T-cell (primary cell): ENCODE data around the gene OR6B3. TPM values are rescaled to one million over a fixed set of nuclear protein-coding genes. Genes with fewer than 3 reads are reported as not detected.

Experiments used
- ATAC-seq, 4 experiments: fragments of 200-7000 bp in 3 of 4; fragments of 150-1000 bp in 1 of 4; cut with Tn5 transposase; replicated peaks in 1 of 4; 1 replicate in 3 of 4; 2 replicates in 1 of 4; pipeline ENCODE4 v1.10.0; 2021; ENCODE audit warnings: moderate library complexity in 3 of 4, mild to moderate bottlenecking in 2 of 4, moderate number of reproducible peaks in 1 of 4
- CTCF ChIA-PET, 2 donors: fragments of 300-600 bp; sonication (Branson Sonifier 250); formaldehyde crosslinking; loops; one replicate each; lab custom pipeline; 2022; ENCODE audit warnings: antibody characterized with exemption in 2 of 2; lab: Charles Lee
- POLR2A ChIA-PET, 2 donors: fragments of 300-600 bp; sonication (Branson Sonifier 250); formaldehyde crosslinking; loops; one replicate each; lab custom pipeline; 2022; ENCODE audit warnings: antibody characterized with exemption in 2 of 2; lab: Charles Lee
- DNase-seq, 35 experiments: peaks; one replicate each; pipeline versions ENCODE4 v3.0.0 to v3.0.0-alpha.2; 2013 to 2023
- H3K27ac ChIP-seq: one replicate; pipeline ENCODE4 v1.5.1; 2013; ENCODE audit warnings: low read length
- H3K27me3 ChIP-seq, 2 experiments: replicated peaks in 1 of 2; 1 replicate in 1 of 2; 2 replicates in 1 of 2; pipeline versions ENCODE4 v1.6.1 to v1.7.0; 2013; ENCODE audit warnings: low read length in 1 of 2, mixed read lengths in 1 of 2; ENCODE audit not compliant: control insufficient read depth in 2 of 2, insufficient read depth in 2 of 2; ENCODE audit errors: extremely low read depth in 1 of 2
- H3K36me3 ChIP-seq, 2 donors: 1 replicate in 1 of 2; 2 replicates in 1 of 2; pipeline versions ENCODE4 v1.6.1 to v1.7.0; 2013; ENCODE audit warnings: low read length in 1 of 2; ENCODE audit not compliant: control insufficient read depth in 2 of 2, insufficient read depth in 1 of 2; ENCODE audit errors: extremely low read depth in 1 of 2
- H3K4me1 ChIP-seq, 2 experiments: 1 replicate in 1 of 2; 2 replicates in 1 of 2; pipeline versions ENCODE4 v1.6.1 to v1.7.0; 2013; ENCODE audit warnings: low read length in 2 of 2, mixed read lengths in 1 of 2; ENCODE audit not compliant: insufficient read depth in 2 of 2, control insufficient read depth in 1 of 2; ENCODE audit errors: extremely low read depth in 1 of 2
- H3K4me3 ChIP-seq, 2 donors: 1 replicate in 1 of 2; 2 replicates in 1 of 2; pipeline versions ENCODE4 v1.5.1 to v1.7.0; 2013; ENCODE audit warnings: mild to moderate bottlenecking in 2 of 2, low read length in 1 of 2, moderate library complexity in 1 of 2; ENCODE audit not compliant: control insufficient read depth in 1 of 2; ENCODE audit errors: extremely low read depth in 1 of 2
- H3K9me3 ChIP-seq: 2 replicates; pipeline ENCODE4 v1.7.0; 2013
- H3K27ac Mint-ChIP-seq, 2 donors: one replicate each; pipeline ENCODE4 v1.8.0; 2020 to 2021; ENCODE audit warnings: mild to moderate bottlenecking in 2 of 2, mixed read lengths in 2 of 2
- H3K27me3 Mint-ChIP-seq, 2 donors: one replicate each; pipeline ENCODE4 v1.8.0; 2021 to 2022; ENCODE audit warnings: mixed read lengths in 2 of 2
- H3K36me3 Mint-ChIP-seq: one replicate; pipeline ENCODE4 v1.8.0; 2021; ENCODE audit warnings: mixed read lengths
- H3K4me1 Mint-ChIP-seq, 3 donors: one replicate each; pipeline ENCODE4 v1.8.0; 2020 to 2022; ENCODE audit warnings: mixed read lengths in 3 of 3, mild to moderate bottlenecking in 1 of 3
- H3K4me3 Mint-ChIP-seq, 3 donors: one replicate each; pipeline ENCODE4 v1.8.0; 2020 to 2022; ENCODE audit warnings: mild to moderate bottlenecking in 3 of 3, mixed read lengths in 3 of 3, moderate library complexity in 3 of 3
- H3K9me3 Mint-ChIP-seq, 3 donors: one replicate each; pipeline ENCODE4 v1.8.0; 2020 to 2022; ENCODE audit warnings: mixed read lengths in 3 of 3
- WGBS: methylation state at CpG from one replicate; pipeline ENCODE4 v1.1.5; 2013; ENCODE audit warnings: missing lambda C conversion rate; ENCODE audit not compliant: insufficient coverage; 5-methylcytosine and 5-hydroxymethylcytosine counted together
- total RNA-seq, 35 experiments: library from RNA in 6 of 35; stranded (reverse) in 6 of 35; fragments of 120-200 nt in 1 of 35; gene quantifications; one replicate each; pipeline versions ENCODE4 v1.2.1 to v1.2.4 and lab custom pipeline; 2013 to 2026

OR6B3 gene
- total RNA-seq, 5 donors from 2014 or later (not counting 1 experiment from before 2014, with no cell fraction given) = not detected

DNA sequence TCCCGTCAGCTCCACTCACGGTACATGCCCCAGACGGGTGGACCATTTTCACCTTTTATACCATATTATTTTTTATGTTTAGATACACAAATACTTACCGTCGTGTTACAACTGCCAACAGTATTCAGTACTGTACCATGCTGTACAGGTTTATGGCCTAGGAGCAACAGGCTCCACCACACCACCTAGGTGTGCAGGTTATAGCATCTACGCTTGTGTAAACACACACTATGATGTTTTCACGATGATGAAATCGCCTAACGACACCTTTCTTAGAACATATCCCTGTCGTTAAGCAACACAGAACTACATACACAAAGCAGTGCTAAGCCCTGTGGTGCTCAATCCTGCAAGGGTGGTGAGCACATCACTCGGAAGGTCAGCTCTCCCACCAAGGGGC is 52.6 kb downstream of the OR6B3 start:
- H3K27me3 ChIP-seq = no peaks in the 10 kb centered on the region
- Mint-ChIP-seq H3K4me3 (no peak overlapping the region), H3K27me3 (no peaks in the 10 kb centered on the region), H3K27ac (no peak overlapping the region), H3K9me3 (no peaks in the 10 kb centered on the region), H3K36me3 (peaks cover 63% of the 10 kb centered on the region), H3K4me1 (no peaks in the 10 kb centered on the region)
- no peak overlapping the region for H3K4me3 ChIP-seq
- ChIA-PET POLR2A (interaction anchor here in 1 of 2 donors (0.6 kb wide), 1 partner anchor 10 kb away, joined by 4 read pairs; no protein-coding TSS in a partner anchor), CTCF (interaction anchor here in 1 of 2 donors (0.5 kb wide), 2 partner anchors 19 to 395 kb away, joined by 3 read pairs; no protein-coding TSS in a partner anchor)
- no peak for ATAC-seq
- 98% methylated on average over 5 of the region's 11 CpGs for WGBS
- H3K4me1 ChIP-seq = no peaks in the 10 kb centered on the region
- H3K27ac ChIP-seq = no peak overlapping the region
- peaks cover 26 to 64% of the 10 kb centered on the region in 2 donors for H3K36me3 ChIP-seq
- no peaks in the 10 kb centered on the region for H3K9me3 ChIP-seq
- DNase-seq = no peak

DNA sequence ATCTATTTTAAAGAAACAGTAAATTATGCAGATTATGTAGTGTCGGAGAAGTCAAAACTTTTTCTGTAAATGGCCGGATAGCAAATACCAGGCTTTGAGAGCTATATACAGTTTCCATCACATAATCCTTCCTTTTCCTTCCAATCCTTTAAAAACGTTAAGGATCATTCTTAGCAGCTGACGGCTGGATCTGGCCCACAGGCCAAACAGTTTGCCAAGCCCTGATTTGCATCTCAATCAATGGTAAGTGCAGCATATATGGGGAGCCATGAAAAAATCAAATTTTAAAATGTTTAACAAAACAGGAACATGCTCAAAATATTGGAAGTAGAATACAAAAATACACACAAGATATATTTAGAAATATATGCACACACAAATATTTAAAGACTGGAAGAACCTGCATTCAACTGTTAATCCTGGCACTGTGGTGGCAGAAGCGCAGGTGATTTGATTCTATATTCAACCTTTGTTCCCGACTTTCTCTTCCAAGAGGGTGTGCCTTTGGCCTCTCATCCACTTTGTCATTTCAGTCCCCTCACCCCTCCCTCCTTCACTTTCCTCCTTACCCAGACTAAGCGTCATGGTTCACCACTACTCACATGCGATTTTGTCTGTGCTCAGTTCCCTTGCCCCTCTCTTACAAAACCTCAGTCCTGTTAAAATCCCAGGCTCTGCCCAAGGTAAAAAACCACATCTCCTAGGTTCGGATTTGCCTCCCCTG is 55.5 kb downstream of the OR6B3 start:
- H3K27me3 Mint-ChIP-seq = no peaks in the 10 kb centered on the region
- no peaks in the 10 kb centered on the region for H3K9me3 ChIP-seq
- no peaks in the 10 kb centered on the region for H3K4me1 Mint-ChIP-seq
- peaks cover 18 to 52% of the 10 kb centered on the region in 2 donors for H3K36me3 ChIP-seq
- H3K27ac ChIP-seq = no peak overlapping the region
- no peaks in the 10 kb centered on the region for H3K4me1 ChIP-seq
- 86% methylated on average over 5 of the region's 9 CpGs for WGBS
- no peaks in the 10 kb centered on the region for H3K9me3 Mint-ChIP-seq
- peaks cover 52% of the 10 kb centered on the region for H3K36me3 Mint-ChIP-seq
- ATAC-seq (no peak), DNase-seq (no peak)
- H3K27me3 ChIP-seq = no peaks in the 10 kb centered on the region
- CTCF ChIA-PET = no interaction called here
- POLR2A ChIA-PET = no interaction called here
- no peak overlapping the region for H3K4me3 Mint-ChIP-seq
- H3K4me3 ChIP-seq = no peak overlapping the region
- H3K27ac Mint-ChIP-seq = no peak overlapping the region

Other genes starting within 250 kb of the OR6B3 start
- gene NDUFA10, start 28.2 kb downstream of the OR6B3 start, total RNA-seq = 100 to 1,000 TPM in 1 of 5 donors, 10 to 100 TPM in 4; 80.6 to 106 (median 97.0) TPM
- gene OR6B2, start 23.1 kb downstream of the OR6B3 start, total RNA-seq = not detected
- 10 to 100 TPM; 66.3 to 96.2 (median 85.4) TPM for gene COPS9, start 82.8 kb upstream of the OR6B3 start, total RNA-seq
- gene OTOS, start 87.1 kb upstream of the OR6B3 start, total RNA-seq = not detected